DMS 273 treated with DMSO at 0.1 percent for 48 hours (cell line): Measurements from ENCODE around the gene PSEN1.

Experiments
- DNase-seq: peaks from one replicate; lab custom pipeline; 2025; lab: John Stamatoyannopoulos, UW

PSEN1 gene

GRCh38 chr14:73253721-73254120, 117.4 kb downstream of the PSEN1 start:
- no peak for DNase-seq

- no peak for DNase-seq
Observed at GRCh38 chr14:73254247-73255004, 118.1 kb downstream of the PSEN1 start.

DNA sequence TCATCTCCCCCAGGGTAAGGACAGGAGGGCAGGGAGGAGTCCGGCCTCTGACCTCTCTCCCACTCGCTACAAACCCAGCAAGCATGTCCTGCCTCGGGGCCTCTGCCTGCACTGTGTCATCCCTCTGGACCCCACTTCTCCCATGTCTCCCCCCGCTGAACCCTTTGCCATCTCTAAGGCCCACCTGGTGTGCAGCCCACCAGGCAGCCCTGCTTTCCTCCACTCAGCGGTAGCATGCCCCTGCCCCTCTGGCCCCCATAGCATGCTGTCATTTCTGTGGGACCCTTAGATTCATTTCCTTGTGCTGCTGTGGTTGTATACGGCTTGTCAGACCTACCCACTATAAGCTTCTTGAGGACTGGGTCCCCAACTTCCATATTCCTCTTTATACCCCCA, 118.7 kb downstream of the PSEN1 start:
- no peak for DNase-seq

GRCh38 chr14:73255693-73256225, 119.5 kb downstream of the PSEN1 start:
- no peak for DNase-seq

DNA sequence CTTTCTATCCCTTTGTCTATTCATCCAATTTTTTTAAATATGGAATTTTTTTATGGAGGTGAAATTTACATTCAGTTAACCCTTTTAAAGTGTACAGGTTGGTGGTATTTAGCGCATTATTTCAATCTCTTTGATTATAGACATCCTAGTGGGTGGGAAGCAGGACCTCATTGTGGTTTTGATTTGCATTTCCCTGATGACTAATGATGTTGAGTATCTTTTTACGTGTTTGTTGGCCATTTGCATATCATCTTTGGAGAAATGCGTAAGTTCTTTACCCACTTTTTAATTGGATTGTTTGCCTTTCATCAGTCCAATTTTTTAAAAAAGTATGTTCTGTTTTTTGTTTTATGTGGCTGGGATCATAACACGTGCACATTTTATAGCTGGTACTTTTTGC, 121.8 kb downstream of the PSEN1 start:
- no peak for DNase-seq

- no peak for DNase-seq
Observed at GRCh38 chr14:73258845-73259611, 122.7 kb downstream of the PSEN1 start.

DNA sequence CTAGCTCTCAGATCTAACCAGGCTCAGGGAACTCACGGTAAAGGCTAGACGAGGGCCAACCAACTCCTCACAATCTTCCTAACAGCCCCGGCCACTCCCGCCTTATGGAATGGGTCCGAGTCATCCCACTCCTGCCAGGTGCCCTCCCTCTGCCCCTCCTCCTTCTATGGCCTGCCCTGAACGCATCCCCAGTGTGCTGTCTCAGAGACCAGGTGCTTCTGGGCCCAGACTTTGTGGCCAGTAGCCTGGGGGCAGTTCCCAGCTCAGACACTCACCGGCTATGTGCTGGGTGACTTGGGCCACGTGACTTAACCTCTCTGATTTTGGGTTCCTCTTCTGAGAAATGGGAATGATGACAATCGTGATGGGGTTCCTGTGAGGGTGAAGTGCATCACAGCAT, 123.5 kb downstream of the PSEN1 start:
- no peak for DNase-seq

- no peak for DNase-seq
Observed at GRCh38 chr14:73260574-73260973, 124.3 kb downstream of the PSEN1 start.

DNA sequence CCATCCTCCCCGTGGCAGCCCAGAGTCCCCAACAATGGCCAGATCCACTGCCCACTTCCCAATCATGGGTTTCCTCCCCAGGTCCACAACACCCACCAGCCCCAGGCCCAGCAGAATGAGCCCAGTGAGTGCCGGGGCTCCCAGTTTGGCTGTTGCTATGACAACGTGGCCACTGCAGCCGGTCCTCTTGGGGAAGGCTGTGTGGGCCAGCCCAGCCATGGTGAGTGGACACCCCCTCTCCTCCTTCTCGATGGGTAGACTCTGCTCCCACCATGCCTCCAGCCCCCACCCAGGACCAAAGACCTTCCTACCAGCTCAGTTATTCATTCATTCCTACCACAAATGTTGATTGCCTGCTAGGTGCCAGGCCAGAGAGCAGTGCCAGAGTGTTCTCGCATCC, 124.8 kb downstream of the PSEN1 start:
- DNase-seq, result no peak

DNA sequence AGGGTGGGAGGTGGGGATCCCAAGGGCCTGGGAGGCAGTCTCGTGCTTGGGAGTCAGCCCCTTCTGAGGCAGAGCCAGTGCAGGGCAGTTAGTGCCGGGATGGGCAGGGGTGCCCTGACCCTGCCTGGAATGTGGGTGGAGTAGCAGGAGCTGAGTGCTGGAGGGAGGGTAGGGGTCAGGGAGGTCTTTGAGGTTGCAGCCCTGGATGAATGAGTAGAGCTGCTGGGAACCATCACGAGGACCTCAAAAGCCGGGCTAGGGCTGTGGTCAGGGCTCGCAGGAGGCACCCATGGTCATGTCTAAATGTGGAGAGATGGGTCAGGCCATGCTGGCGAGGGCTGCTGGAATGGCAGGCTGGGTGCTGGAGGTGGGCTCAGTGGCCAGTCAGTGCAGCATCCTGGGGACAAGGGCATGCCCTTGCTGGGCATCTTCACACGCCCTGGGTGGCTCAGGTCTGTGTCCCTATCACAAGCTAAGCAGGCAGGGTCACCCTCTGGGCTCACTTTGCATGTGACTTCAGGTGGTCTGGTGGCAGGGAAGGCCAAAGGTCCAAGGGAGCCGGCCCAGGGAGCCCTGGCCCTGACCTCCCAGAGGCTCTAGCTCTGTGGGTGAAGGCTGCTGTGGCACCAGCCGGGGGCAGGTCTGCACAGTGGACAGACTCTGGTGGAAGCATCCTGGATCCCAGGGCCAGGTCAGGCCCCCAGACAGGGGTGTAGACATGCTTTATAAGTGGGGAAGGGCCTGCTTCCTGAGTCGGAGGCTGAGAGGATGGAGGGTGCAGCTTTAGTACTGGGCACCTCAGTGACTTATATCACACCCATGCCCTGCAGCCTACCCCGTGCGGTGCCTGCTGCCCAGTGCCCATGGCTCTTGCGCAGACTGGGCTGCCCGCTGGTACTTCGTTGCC, 125.5 kb downstream of the PSEN1 start:
- DNase-seq, result no peak

GRCh38 chr14:73262427-73263183, 126.3 kb downstream of the PSEN1 start:
- no peak for DNase-seq

GRCh38 chr14:73263606-73264005, 127.3 kb downstream of the PSEN1 start:
- no peak for DNase-seq

DNA sequence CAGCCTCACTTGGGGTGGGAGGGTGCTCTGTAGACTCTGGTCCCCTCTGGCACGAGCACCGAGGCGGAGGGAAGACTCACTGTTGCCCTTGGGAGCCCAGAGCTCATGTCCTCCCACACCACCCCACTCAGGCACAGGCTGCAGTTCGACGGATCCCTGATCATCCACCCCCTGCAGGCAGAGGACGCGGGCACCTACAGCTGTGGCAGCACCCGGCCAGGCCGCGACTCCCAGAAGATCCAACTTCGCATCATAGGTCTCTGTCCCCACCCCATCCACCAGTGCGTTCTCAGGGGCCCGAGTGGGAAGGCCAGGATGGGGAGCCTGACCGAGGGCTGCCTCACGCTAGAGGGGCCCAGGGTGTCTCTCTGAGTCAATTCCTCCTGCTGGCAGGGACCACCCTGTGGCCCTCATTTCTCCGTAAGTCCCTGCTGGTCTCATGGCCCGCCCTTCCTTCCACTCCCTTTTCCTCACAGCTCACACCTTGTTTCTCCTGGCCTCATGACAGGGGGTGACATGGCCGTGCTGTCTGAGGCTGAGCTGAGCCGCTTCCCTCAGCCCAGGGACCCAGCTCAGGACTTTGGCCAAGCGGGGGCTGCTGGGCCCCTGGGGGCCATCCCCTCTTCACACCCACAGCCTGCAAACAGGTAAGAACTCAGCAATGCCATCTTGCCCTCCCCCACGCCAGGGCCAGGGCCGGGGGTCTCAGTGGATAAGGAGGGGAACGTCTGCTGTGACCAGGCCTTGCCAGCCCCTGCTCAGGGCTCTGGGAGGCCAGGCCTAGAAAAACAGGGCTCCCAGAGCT, 128.0 kb downstream of the PSEN1 start:
- DNase-seq, result no peak

GRCh38 chr14:73264885-73265720, 128.8 kb downstream of the PSEN1 start:
- DNase-seq, result no peak

DNA sequence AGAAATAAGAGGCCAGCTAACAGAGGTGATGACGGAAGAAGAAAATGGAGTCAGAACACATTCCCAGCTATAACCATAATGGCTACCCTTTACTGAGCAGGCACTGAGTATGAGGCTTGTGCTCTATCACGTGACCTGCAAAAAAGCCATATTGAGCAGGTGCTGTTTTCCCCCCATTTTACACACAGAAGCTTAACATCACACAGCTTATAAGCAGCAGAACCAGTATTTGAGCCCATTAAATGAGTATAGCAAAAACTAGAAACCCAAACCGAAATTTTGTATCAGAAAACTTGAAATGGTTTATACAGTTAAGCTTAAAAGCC, 129.4 kb downstream of the PSEN1 start:
- DNase-seq, result no peak

GRCh38 chr14:73266317-73266716, 130.0 kb downstream of the PSEN1 start:
- no peak for DNase-seq

DNA sequence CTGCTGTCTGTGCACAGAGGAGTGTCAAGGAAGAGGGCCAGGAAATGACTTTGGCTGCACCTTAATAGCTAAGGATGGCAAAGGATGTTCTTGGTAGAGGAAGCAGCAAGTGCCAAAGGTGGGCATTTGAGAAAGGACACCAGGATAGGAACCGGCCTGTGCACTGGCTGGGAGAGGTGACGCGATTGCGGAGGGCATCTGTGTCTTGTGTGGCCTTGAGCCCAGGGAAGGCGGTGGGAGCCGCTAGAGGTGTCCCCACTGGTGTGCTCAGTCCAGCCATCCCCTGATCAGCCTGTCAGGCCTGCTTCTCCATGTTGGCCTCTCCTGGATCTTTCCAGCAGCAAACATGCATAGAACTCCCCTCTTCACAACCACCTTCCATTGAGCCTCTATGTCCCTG, 131.2 kb downstream of the PSEN1 start:
- DNase-seq, result no peak

GRCh38 chr14:73269729-73270531, 133.6 kb downstream of the PSEN1 start:
- DNase-seq, result no peak

- peak; percentile 69 for DNase-seq
Observed at GRCh38 chr14:73272393-73272792, 136.1 kb downstream of the PSEN1 start.
